ENCODE measurements around the gene STN1.
A peak's percentile ranks its signal among the peaks of the same experiment; 100 is the strongest.

Gene STN1

GRCh38 chr10:103876155-103876554, 41.8 kb downstream of the STN1 start:
- peaks cover 48% of the 10 kb centered on the region for H3K36me3 Mint-ChIP-seq (ENCODE audit: low read depth)
- no peaks in the 10 kb centered on the region for H3K4me1 Mint-ChIP-seq (ENCODE audit: low read depth)
- H3K27me3 Mint-ChIP-seq: no peaks in the 10 kb centered on the region
- no peak overlapping the region for H3K4me3 Mint-ChIP-seq
- no peak overlapping the region for H3K27ac Mint-ChIP-seq
- no peaks in the 10 kb centered on the region for H3K9me3 Mint-ChIP-seq
- DNase-seq: no peak

- Mint-ChIP-seq H3K36me3 (ENCODE audit: low read depth) (peaks cover 34% of the 10 kb centered on the region), H3K27me3 (no peaks in the 10 kb centered on the region), H3K27ac (no peak overlapping the region), H3K4me3 (no peak overlapping the region), H3K4me1 (ENCODE audit: low read depth) (no peaks in the 10 kb centered on the region), H3K9me3 (no peaks in the 10 kb centered on the region)
- no peak for DNase-seq
Observed at GRCh38 chr10:103874730-103875129, 43.3 kb downstream of the STN1 start.

- Mint-ChIP-seq H3K4me1 (ENCODE audit: low read depth) (no peaks in the 10 kb centered on the region), H3K27ac (no peak overlapping the region), H3K36me3 (ENCODE audit: low read depth) (peaks cover 10% of the 10 kb centered on the region), H3K9me3 (no peaks in the 10 kb centered on the region), H3K27me3 (no peaks in the 10 kb centered on the region), H3K4me3 (no peak overlapping the region)
- no peak for DNase-seq
Observed at GRCh38 chr10:103872137-103872931, 45.6 kb downstream of the STN1 start.

GRCh38 chr10:103871006-103871405, 47.0 kb downstream of the STN1 start:
- peaks cover under 1% of the 10 kb centered on the region for H3K9me3 Mint-ChIP-seq
- DNase-seq: no peak
- peaks cover 8% of the 10 kb centered on the region for H3K36me3 Mint-ChIP-seq (ENCODE audit: low read depth)
- H3K27me3 Mint-ChIP-seq: no peaks in the 10 kb centered on the region
- H3K4me1 Mint-ChIP-seq (ENCODE audit: low read depth): no peaks in the 10 kb centered on the region
- H3K27ac Mint-ChIP-seq: no peak overlapping the region
- H3K4me3 Mint-ChIP-seq: no peak overlapping the region

GRCh38 chr10:103870516-103870915, 47.5 kb downstream of the STN1 start:
- Mint-ChIP-seq H3K4me3 (no peak overlapping the region), H3K27ac (no peak overlapping the region), H3K27me3 (no peaks in the 10 kb centered on the region), H3K4me1 (ENCODE audit: low read depth) (no peaks in the 10 kb centered on the region), H3K36me3 (ENCODE audit: low read depth) (peaks cover 8% of the 10 kb centered on the region), H3K9me3 (peaks cover 4% of the 10 kb centered on the region)
- no peak for DNase-seq

- DNase-seq: no peak
- Mint-ChIP-seq H3K27me3 (no peaks in the 10 kb centered on the region), H3K4me1 (ENCODE audit: low read depth) (no peaks in the 10 kb centered on the region), H3K36me3 (ENCODE audit: low read depth) (peaks cover 8% of the 10 kb centered on the region), H3K9me3 (peaks cover 13% of the 10 kb centered on the region), H3K4me3 (no peak overlapping the region), H3K27ac (peak overlapping the region; percentile 20)
Observed at GRCh38 chr10:103869336-103869735, 48.6 kb downstream of the STN1 start.

- Mint-ChIP-seq H3K36me3 (ENCODE audit: low read depth) (peaks cover 11% of the 10 kb centered on the region), H3K9me3 (peaks cover 17% of the 10 kb centered on the region), H3K27ac (no peak overlapping the region), H3K27me3 (no peaks in the 10 kb centered on the region), H3K4me3 (no peak overlapping the region), H3K4me1 (ENCODE audit: low read depth) (no peaks in the 10 kb centered on the region)
- no peak for DNase-seq
Observed at GRCh38 chr10:103868200-103868599, 49.8 kb downstream of the STN1 start.

GRCh38 chr10:103861505-103861904, 56.5 kb downstream of the STN1 start:
- H3K9me3 Mint-ChIP-seq: peaks cover 17% of the 10 kb centered on the region
- peaks cover 11% of the 10 kb centered on the region for H3K27me3 Mint-ChIP-seq
- H3K4me1 Mint-ChIP-seq (ENCODE audit: low read depth): no peaks in the 10 kb centered on the region
- H3K36me3 Mint-ChIP-seq (ENCODE audit: low read depth): peaks cover 7% of the 10 kb centered on the region
- no peak for DNase-seq
- no peak overlapping the region for H3K27ac Mint-ChIP-seq
- H3K4me3 Mint-ChIP-seq: no peak overlapping the region

GRCh38 chr10:103859161-103860086, 58.6 kb downstream of the STN1 start:
- H3K4me1 Mint-ChIP-seq (ENCODE audit: low read depth): peaks cover 8% of the 10 kb centered on the region
- H3K4me3 Mint-ChIP-seq: no peak overlapping the region
- no peak overlapping the region for H3K27ac Mint-ChIP-seq
- peak; percentile 53 for DNase-seq
- H3K9me3 Mint-ChIP-seq: peaks cover 4% of the 10 kb centered on the region
- H3K27me3 Mint-ChIP-seq: peaks cover 23% of the 10 kb centered on the region
- H3K36me3 Mint-ChIP-seq (ENCODE audit: low read depth): peaks cover 7% of the 10 kb centered on the region

- Mint-ChIP-seq H3K4me3 (no peak overlapping the region), H3K27me3 (peaks cover 33% of the 10 kb centered on the region), H3K9me3 (no peaks in the 10 kb centered on the region), H3K4me1 (ENCODE audit: low read depth) (peaks cover 12% of the 10 kb centered on the region), H3K36me3 (ENCODE audit: low read depth) (no peaks in the 10 kb centered on the region), H3K27ac (no peak overlapping the region)
- DNase-seq: no peak
Observed at GRCh38 chr10:103858360-103858759, 59.6 kb downstream of the STN1 start.

GRCh38 chr10:103856797-103857170, 61.2 kb downstream of the STN1 start:
- Mint-ChIP-seq H3K27me3 (peaks cover 41% of the 10 kb centered on the region), H3K36me3 (ENCODE audit: low read depth) (no peaks in the 10 kb centered on the region), H3K4me1 (ENCODE audit: low read depth) (peaks cover 12% of the 10 kb centered on the region), H3K27ac (no peak overlapping the region), H3K9me3 (no peaks in the 10 kb centered on the region), H3K4me3 (no peak overlapping the region)
- no peak for DNase-seq

- peaks cover 41% of the 10 kb centered on the region for H3K27me3 Mint-ChIP-seq
- H3K27ac Mint-ChIP-seq: no peak overlapping the region
- peak overlapping the region; percentile 62 for H3K4me3 Mint-ChIP-seq
- DNase-seq: no peak
- no peaks in the 10 kb centered on the region for H3K9me3 Mint-ChIP-seq
- peaks cover 12% of the 10 kb centered on the region for H3K4me1 Mint-ChIP-seq (ENCODE audit: low read depth)
- no peaks in the 10 kb centered on the region for H3K36me3 Mint-ChIP-seq (ENCODE audit: low read depth)
Observed at GRCh38 chr10:103855852-103856796, 61.9 kb downstream of the STN1 start.

- Mint-ChIP-seq H3K4me3 (peak within 1 kb of the TSS; percentile 76), H3K27me3 (peaks cover 43% of the 10 kb centered on the region), H3K36me3 (ENCODE audit: low read depth) (no peaks in the 10 kb centered on the region), H3K27ac (peak within 1 kb of the TSS; percentile 35), H3K9me3 (no peaks in the 10 kb centered on the region), H3K4me1 (ENCODE audit: low read depth) (peaks cover 12% of the 10 kb centered on the region)
- peak; percentile 48 for DNase-seq
Observed at GRCh38 chr10:103855424-103855823, 62.6 kb downstream of the STN1 start, which contains the start of gene SH3PXD2A. Gene SH3PXD2A, minus strand, starts transcription at chr10:103855576. Its CDS starts 310 bp downstream, at chr10:103855266.
